Activated T-helper 17 cell treated with anti-CD3 and anti-CD28 coated beads, Interleukin-2, amount 50 U/mL, for 72 hours (primary cell): ENCODE results near the gene DNM2. TPM values are rescaled to one million over a fixed set of nuclear protein-coding genes. Genes with fewer than 3 reads are reported as not detected.
"Not testable (repeated sequence)": the region's sequence is repeated elsewhere in the genome, so short reads cannot be mapped to it uniquely, and the experiment has no call there.

Experiments used
- ATAC-seq: fragments of 150-1000 bp; cut with Tn5 transposase; replicated peaks from 2 replicates; pipeline ENCODE4 v1.10.0; 2021; ENCODE audit warnings: mild to moderate bottlenecking, moderate library complexity
- H3K27ac Mint-ChIP-seq: one replicate; pipeline ENCODE4 v1.8.0; 2022; ENCODE audit warnings: mixed read lengths
- H3K27me3 Mint-ChIP-seq: one replicate; pipeline ENCODE4 v1.8.0; 2022; ENCODE audit warnings: mixed read lengths
- H3K36me3 Mint-ChIP-seq: one replicate; pipeline ENCODE4 v1.8.0; 2022; ENCODE audit warnings: low read depth, mild to moderate bottlenecking, mixed read lengths
- H3K4me1 Mint-ChIP-seq: one replicate; pipeline ENCODE4 v1.8.0; 2022; ENCODE audit warnings: mixed read lengths
- H3K4me3 Mint-ChIP-seq: one replicate; pipeline ENCODE4 v1.8.0; 2022; ENCODE audit warnings: mild to moderate bottlenecking, mixed read lengths
- H3K9me3 Mint-ChIP-seq: one replicate; pipeline ENCODE4 v1.8.0; 2022; ENCODE audit warnings: mixed read lengths
- total RNA-seq, 2 donors: library from RNA; stranded (reverse); gene quantifications; one replicate each; pipeline ENCODE4 v1.2.3, GENCODE V29; 2022

DNM2 gene
- total RNA-seq, result 100 to 1,000 TPM; 185 to 209 TPM

DNA sequence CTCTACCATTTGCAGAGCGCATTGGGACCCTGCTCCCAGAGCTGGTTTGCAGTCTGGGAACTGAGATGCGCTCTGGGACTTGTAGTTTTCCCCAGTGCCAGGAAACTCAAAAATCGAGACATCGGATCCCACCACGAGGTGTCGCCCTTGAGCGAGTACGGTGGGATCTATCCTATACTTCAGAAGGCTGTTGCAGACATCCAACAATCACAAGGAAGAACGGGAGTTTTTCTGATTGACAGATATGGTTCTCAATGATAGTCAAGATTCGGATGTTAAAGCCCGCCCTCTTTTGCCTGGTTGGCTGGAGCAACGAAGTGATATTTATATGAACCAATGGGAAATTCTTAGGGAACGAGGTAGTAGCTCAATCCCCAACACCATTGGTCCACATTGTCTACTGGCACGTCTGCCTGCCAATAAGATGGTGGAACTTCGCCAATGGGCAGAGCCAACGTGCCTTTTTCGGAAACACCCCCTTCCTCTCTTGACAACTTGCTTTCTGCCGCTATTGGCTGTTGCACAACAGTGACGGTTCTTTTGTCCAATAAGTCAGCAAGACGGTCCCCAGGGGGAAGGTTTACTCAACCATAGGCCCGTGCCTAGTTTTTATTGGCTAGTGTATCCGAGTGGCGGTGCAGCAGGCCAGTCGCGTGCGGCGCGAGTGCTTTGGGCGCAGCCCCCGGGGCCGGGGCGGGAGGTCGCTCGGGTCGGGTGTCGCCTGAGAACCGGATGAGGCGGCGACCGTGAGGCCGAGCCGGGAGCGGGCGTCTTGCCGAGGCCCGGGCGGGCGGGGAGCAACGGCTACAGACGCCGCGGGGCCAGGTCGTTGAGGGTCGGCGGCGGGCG, at the start of gene DNM2:
TSS of gene DNM2 (plus strand) at position 724 of the 849 bp plus-strand sequence. CDS start 164 bp downstream, outside the sequence.
- H3K4me3 Mint-ChIP-seq, result peak within 1 kb of the TSS; percentile 97
- ATAC-seq, result peak; percentile 92
- H3K9me3 Mint-ChIP-seq, result no peaks in the 10 kb centered on the region
- no peaks in the 10 kb centered on the region for H3K27me3 Mint-ChIP-seq
- peak within 1 kb of the TSS; percentile 97 for H3K27ac Mint-ChIP-seq
- H3K36me3 Mint-ChIP-seq, result peaks cover 8% of the 10 kb centered on the region
- H3K4me1 Mint-ChIP-seq, result peaks cover 6% of the 10 kb centered on the region

DNA sequence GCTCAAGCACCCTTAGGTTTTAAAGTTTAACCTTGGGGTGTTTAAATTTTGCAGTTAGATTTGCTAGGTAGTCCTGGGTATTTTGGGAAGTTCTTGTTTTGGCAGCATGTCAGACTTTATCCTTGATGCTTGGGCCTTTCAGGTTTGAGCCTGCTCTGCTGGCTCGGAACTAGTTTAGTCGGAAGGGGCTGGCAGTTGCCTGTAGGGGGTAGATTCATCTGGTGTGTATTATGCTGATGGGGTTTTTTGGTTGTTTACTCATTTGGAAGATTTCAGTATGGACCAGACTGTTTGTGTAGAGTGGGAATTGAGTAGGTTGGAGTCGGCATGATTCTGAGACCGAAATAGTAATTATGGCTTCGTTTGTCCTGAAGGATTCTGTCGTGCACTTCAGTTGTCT, 48.6 kb upstream of the DNM2 start:
- H3K36me3 Mint-ChIP-seq, result peaks cover 73% of the 10 kb centered on the region
- peaks cover 12% of the 10 kb centered on the region for H3K4me1 Mint-ChIP-seq
- ATAC-seq, result no peak
- H3K27me3 Mint-ChIP-seq, result no peaks in the 10 kb centered on the region
- H3K27ac Mint-ChIP-seq, result peak overlapping the region; percentile 70
- H3K9me3 Mint-ChIP-seq, result no peaks in the 10 kb centered on the region
- H3K4me3 Mint-ChIP-seq, result no peak overlapping the region

DNA sequence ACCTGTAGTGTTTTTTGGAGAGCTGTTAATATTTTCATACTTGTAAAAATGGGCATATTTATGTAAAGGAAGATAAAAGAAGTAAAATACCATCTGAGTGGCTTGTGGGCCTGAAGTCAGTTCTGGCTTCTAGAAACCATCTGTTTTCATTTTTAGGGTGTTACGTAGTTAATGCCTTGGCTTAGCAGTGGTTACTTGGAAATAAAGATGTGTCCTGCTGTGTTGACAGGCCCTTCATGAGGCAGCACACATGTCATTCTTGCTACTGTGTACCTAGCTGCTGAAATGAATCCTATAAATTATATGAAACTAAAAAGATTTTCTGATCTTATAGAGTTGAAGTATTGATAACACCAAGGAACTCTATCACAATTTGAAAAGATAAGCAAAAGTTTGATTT, 47.7 kb upstream of the DNM2 start:
- peaks cover 12% of the 10 kb centered on the region for H3K4me1 Mint-ChIP-seq

DNA sequence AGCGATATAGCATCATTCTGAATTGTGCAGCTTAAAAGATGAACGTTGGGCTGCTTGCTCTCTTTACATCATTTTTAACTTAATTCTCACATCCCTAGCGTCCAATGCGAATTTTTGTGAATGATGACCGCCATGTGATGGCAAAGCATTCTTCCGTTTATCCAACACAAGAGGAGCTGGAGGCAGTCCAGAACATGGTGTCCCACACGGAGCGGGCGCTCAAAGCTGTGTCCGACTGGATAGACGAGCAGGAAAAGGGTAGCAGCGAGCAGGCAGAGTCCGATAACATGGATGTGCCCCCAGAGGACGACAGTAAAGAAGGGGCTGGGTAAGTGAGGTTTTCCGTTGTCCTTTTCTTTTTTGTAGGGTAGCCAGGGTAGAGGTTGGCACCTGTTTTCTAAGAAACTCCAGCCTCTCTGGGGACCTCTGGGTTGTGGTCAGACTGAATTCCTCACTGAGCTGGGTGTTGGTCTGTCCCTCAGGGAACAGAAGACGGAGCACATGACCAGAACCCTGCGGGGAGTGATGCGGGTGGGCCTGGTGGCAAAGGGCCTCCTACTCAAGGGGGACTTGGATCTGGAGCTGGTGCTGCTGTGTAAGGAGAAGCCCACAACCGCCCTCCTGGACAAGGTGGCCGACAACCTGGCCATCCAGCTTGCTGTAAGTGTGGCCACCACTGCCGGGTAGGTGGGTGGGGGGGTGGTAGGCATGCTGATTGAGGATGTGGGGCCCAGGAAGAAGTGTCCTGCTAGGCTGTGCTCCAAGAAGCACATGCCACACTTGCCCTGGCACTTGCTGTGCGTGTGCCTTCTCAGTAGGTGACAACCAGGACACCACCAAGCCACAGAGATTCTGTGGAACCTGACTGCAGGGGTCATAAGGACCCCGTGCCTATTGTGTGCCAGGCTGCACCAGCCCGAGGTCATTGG, 46.7 kb upstream of the DNM2 start:
- no peak for ATAC-seq
- Mint-ChIP-seq H3K9me3 (no peaks in the 10 kb centered on the region), H3K27ac (no peak overlapping the region)

More for the DNA sequence above, 47.7 kb upstream of the DNM2 start:
- H3K4me3 Mint-ChIP-seq, result no peak overlapping the region
- no peaks in the 10 kb centered on the region for H3K27me3 Mint-ChIP-seq
- H3K27ac Mint-ChIP-seq, result peak overlapping the region; percentile 70
- H3K9me3 Mint-ChIP-seq, result no peaks in the 10 kb centered on the region
- peaks cover 82% of the 10 kb centered on the region for H3K36me3 Mint-ChIP-seq
- ATAC-seq, result no peak

DNA sequence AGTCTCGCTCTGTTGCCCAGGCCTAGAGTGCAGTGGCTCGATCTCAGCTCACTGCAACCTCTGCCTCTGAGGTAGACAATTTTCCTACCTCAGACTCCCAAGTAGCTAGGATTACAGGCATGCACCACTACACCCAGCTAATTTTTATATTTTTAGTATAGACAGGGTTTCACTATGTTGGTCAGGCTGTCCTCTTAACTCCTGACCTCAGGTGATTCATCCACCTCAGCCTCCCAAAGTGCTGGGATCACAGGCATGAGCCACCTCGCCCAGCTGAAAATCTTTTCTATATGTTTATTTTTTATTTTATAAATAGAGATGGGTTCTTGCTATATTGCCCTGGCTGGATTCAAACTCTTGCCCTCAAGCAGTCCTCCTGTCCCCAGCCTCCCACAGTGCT, 46.0 kb upstream of the DNM2 start:
- Mint-ChIP-seq H3K4me1 (peaks cover 12% of the 10 kb centered on the region), H3K36me3 (peaks cover 87% of the 10 kb centered on the region)
- H3K27ac Mint-ChIP-seq, H3K4me3 Mint-ChIP-seq, H3K27me3 Mint-ChIP-seq, ATAC-seq, H3K9me3 Mint-ChIP-seq: not testable (repeated sequence)

More for the DNA sequence above, 46.7 kb upstream of the DNM2 start:
- Mint-ChIP-seq H3K27me3 (no peaks in the 10 kb centered on the region), H3K4me3 (no peak overlapping the region), H3K36me3 (peaks cover 87% of the 10 kb centered on the region), H3K4me1 (peaks cover 12% of the 10 kb centered on the region)

DNA sequence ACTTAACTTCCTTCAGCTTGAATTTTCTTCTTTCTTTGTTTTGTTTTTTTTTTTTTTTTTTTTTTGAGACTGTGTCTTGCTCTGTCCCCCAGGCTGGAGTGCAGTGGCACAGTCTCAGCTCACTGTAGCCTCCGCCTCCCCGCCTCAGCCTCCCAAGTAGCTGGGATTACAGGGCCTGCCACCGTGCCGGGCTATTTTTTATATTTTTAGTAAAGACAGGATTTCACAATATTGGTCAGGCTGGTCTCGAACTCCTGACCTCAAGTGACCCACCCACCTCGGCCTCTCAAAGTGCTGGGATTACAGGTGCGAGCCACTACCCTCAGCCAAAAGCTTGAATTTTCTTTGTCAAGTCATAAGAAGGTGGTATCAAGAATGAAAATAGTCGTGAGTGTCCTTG, 42.7 kb upstream of the DNM2 start:
- not testable (repeated sequence) for H3K27me3 Mint-ChIP-seq, H3K4me1 Mint-ChIP-seq, H3K27ac Mint-ChIP-seq, H3K9me3 Mint-ChIP-seq, ATAC-seq, H3K4me3 Mint-ChIP-seq
- H3K36me3 Mint-ChIP-seq, result peaks cover 97% of the 10 kb centered on the region

DNA sequence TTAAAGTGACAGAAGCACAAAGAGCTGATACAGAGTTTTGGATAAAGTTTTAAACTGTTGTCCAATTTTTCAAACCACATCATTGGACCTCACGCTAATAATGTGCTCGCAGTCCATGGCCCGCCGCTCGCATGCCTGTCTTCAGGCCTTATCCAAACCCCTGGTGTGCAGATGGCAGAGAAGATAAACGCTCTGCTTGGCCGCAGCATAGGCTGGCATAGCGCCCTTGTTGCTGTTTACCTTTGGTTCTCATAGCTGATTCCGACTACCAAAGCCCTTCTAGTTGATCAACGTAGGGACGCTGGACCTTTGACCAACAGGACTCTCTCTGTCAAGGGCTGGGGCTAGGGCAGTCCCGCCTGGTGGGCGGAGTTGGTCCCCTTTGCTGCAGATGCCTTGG, 40.1 kb upstream of the DNM2 start:
- ATAC-seq, result no peak
- peaks cover 99% of the 10 kb centered on the region for H3K36me3 Mint-ChIP-seq
- H3K4me3 Mint-ChIP-seq, result no peak overlapping the region
- no peaks in the 10 kb centered on the region for H3K4me1 Mint-ChIP-seq
- H3K27ac Mint-ChIP-seq, result no peak overlapping the region
- H3K27me3 Mint-ChIP-seq, result no peaks in the 10 kb centered on the region
- H3K9me3 Mint-ChIP-seq, result no peaks in the 10 kb centered on the region

DNA sequence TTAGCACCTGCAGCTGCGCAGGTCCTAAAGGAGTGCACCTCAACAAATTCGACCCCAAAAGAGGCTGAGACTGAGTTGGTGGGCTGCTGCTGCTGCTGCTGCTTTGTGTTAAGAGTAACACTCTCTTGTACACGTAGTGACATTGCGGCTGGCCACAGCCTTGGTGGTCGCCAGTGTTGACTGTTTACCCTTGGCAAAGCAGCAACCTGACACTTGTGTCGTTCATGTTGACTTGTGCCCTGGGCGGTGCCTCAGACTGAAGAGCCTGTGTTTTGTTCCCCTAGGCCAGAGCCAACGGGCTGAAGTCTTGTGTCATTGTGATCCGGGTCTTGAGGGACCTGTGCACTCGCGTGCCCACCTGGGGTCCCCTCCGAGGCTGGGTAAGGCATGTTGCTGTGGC, 39.1 kb upstream of the DNM2 start:
- H3K4me1 Mint-ChIP-seq, result no peaks in the 10 kb centered on the region
- ATAC-seq, result no peak
- no peaks in the 10 kb centered on the region for H3K9me3 Mint-ChIP-seq
- H3K4me3 Mint-ChIP-seq, result no peak overlapping the region
- no peak overlapping the region for H3K27ac Mint-ChIP-seq
- no peaks in the 10 kb centered on the region for H3K27me3 Mint-ChIP-seq
- peaks cover 99% of the 10 kb centered on the region for H3K36me3 Mint-ChIP-seq

DNA sequence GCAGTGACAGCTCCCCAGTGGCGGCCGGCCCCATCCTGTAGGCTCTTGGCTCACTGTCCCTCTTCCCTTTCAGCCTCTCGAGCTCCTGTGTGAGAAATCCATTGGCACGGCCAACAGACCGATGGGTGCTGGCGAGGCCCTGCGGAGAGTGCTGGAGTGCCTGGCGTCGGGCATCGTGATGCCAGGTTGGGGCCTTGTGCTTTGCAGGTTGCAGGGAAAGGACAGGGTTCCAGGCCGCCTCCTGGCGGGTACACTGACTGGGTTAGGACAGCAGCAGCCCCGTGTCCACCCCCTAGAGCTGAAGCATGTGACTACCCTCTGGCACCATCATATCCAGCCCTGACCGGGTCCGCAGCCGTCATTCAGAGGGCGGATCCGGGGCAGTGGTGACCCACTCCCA, 38.1 kb upstream of the DNM2 start:
- Mint-ChIP-seq H3K27ac (no peak overlapping the region), H3K4me3 (no peak overlapping the region), H3K36me3 (peaks cover 99% of the 10 kb centered on the region), H3K27me3 (no peaks in the 10 kb centered on the region), H3K4me1 (no peaks in the 10 kb centered on the region), H3K9me3 (no peaks in the 10 kb centered on the region)
- ATAC-seq, result no peak

DNA sequence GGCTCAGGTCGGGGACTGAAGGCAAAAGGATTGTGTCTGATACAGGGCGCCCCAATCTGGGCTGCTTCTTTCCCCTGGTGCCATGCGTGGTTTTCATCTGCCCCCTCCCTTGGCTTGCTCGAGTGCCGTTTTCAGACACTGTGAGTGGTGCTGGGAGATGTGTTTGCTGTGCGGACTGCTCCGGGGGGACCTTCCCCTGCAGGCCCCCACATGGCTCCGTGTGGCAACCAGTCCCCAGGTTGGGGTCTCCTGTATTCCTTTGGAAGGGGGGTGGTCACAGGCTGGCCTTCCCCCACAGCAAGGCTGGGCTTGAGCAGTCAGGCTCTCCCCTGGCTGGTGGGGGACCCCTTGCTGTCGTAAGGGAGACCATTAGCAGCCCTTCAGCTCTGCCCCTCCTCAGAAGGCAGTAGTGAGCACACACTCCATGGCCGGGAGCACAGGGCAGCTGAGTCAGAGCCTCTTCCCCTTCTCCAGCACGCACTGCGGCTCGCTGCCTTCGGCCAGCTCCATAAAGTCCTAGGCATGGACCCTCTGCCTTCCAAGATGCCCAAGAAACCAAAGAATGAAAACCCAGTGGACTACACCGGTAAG, 37.2 kb upstream of the DNM2 start:
- no peaks in the 10 kb centered on the region for H3K4me1 Mint-ChIP-seq
- ATAC-seq, result no peak
- H3K9me3 Mint-ChIP-seq, result no peaks in the 10 kb centered on the region
- no peaks in the 10 kb centered on the region for H3K27me3 Mint-ChIP-seq
- no peak overlapping the region for H3K4me3 Mint-ChIP-seq
- H3K36me3 Mint-ChIP-seq, result peaks cover 99% of the 10 kb centered on the region
- H3K27ac Mint-ChIP-seq, result no peak overlapping the region

DNA sequence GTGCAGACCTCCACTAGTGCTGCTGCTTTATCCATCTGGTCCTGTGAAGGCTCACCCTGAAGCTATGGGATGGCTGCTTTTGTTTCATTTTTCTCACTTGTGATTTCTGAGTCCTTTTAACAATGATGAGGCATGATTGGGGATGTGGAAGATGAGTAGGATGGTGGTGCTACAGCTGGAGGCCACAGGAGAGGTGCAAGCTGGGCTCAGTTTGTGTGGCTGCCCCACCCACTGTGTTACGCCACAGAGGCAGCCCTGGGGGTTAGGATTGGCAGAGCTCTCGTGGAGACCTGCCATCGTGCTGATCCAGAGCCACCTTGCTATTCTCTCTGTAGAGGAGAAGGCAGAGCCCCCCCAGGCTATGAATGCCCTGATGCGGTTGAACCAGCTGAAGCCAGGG, 36.2 kb upstream of the DNM2 start:
- ATAC-seq, result no peak
- no peak overlapping the region for H3K4me3 Mint-ChIP-seq

DNA sequence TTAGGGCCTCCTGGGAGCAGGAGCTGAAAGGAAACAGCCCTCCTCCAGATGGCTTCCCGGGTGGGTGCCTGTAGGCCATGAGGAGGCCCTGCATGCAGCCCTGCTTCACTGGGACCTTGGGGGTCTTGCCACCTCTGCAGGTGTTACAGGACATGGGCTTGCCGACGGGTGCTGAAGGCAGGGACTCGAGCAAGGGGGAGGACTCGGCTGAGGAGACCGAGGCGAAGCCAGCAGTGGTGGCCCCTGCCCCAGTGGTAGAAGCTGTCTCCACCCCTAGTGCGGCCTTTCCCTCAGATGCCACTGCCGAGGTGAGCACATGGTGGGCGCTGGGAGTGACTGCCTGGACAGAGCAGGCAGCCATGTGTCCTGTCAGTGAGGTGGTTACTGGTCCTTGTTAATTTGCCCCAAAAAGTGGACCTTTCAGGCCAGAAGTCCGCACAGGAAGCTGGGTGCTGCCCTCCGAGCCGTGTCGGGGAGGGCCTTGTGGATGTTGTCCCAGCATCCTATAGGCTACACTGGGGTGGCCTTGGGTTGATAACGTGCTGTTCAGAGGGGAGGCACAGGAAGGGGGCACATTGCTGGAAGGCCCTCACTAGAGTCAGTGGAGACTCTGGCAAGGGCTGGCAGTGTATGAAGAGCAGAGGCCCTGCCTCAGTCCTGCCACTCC, 35.3 kb upstream of the DNM2 start:
- Mint-ChIP-seq H3K27ac (no peak overlapping the region), H3K4me3 (no peak overlapping the region), H3K4me1 (no peaks in the 10 kb centered on the region), H3K36me3 (peaks cover 94% of the 10 kb centered on the region), H3K9me3 (no peaks in the 10 kb centered on the region), H3K27me3 (no peaks in the 10 kb centered on the region)
- no peak for ATAC-seq

More for the DNA sequence above, 36.2 kb upstream of the DNM2 start:
- Mint-ChIP-seq H3K27ac (no peak overlapping the region), H3K9me3 (no peaks in the 10 kb centered on the region), H3K27me3 (no peaks in the 10 kb centered on the region), H3K36me3 (peaks cover 94% of the 10 kb centered on the region), H3K4me1 (no peaks in the 10 kb centered on the region)

DNA sequence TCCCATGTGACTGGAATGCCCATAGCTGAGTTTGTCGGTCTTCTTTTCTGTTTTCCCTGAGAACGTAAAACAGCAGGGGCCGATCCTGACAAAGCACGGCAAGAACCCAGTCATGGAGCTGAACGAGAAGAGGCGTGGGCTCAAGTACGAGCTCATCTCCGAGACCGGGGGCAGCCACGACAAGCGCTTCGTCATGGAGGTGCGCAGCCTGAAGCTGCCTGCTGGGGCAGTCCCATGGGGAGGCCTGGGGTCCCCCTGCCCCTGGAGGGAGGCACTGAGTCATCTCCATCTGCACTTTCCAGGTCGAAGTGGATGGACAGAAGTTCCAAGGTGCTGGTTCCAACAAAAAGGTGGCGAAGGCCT, 34.8 kb upstream of the DNM2 start:
- Mint-ChIP-seq H3K4me1 (no peaks in the 10 kb centered on the region), H3K4me3 (no peak overlapping the region), H3K9me3 (no peaks in the 10 kb centered on the region), H3K27me3 (no peaks in the 10 kb centered on the region), H3K27ac (no peak overlapping the region), H3K36me3 (peaks cover 94% of the 10 kb centered on the region)
- no peak for ATAC-seq

DNA sequence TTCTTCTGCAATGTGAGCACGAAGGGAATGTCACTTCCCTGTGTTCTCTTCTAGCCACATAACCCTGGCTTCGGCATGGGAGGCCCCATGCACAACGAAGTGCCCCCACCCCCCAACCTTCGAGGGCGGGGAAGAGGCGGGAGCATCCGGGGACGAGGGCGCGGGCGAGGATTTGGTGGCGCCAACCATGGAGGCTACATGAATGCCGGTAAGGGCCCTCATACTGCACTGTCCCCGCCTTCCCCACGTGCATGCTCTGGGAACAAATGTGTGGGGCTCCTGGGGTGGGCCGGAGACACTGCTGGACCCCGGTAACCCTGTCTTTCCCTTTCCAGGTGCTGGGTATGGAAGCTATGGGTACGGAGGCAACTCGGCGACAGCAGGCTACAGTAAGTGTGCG, 34.3 kb upstream of the DNM2 start:
- Mint-ChIP-seq H3K36me3 (peaks cover 94% of the 10 kb centered on the region), H3K4me3 (no peak overlapping the region), H3K4me1 (no peaks in the 10 kb centered on the region), H3K27ac (no peak overlapping the region), H3K27me3 (no peaks in the 10 kb centered on the region), H3K9me3 (no peaks in the 10 kb centered on the region)
- ATAC-seq, result no peak
